GM18951 (cell line): ENCODE measurements around the gene ZNF783.
"Not testable (repeated sequence)": the region's sequence is repeated elsewhere in the genome, so short reads cannot be mapped to it uniquely, and the experiment has no call there.

Source experiments
- POLR2A ChIP-seq: IDR thresholded peaks from 4 replicates; pipeline ENCODE4 v1.6.1; 2011; ENCODE audit warnings: mild to moderate bottlenecking; ENCODE audit not compliant: insufficient read length, insufficient read depth; ENCODE audit errors: extremely low read depth
- in situ Hi-C: fragments of 300-500 bp; cut with MboI; formaldehyde crosslinking; loops from one replicate; pipeline ENCODE4 v1.12.0; 2022; ENCODE audit warnings: low sequenced_read_pairs, mixed read lengths, inconsistent platforms; ENCODE audit not compliant: unreplicated experiment

ZNF783 gene

DNA sequence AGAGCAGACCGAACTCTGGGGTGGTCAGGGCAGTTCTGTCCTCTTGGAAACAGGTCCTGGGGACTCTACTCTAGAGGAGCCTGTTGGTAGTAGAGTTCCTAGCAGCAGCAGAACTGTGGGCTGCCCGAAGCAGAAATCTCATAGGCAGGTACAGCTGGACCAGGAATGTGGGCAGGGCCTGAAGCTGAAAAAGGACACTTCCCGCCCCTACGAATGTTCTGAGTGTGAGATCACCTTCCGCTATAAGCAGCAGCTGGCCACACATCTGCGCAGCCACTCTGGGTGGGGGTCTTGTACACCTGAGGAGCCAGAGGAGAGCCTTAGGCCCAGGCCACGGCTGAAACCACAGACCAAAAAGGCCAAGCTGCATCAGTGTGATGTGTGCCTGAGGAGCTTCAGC is 8.3 kb upstream of the ZNF783 start:
- TF ChIP-seq POLR2A = no peak
- in situ Hi-C loops = no loop called here

- in situ Hi-C loops = no loop called here
- TF ChIP-seq POLR2A = no peak
Observed at GRCh38 chr7:149254181-149254858, 7.7 kb upstream of the ZNF783 start.

DNA sequence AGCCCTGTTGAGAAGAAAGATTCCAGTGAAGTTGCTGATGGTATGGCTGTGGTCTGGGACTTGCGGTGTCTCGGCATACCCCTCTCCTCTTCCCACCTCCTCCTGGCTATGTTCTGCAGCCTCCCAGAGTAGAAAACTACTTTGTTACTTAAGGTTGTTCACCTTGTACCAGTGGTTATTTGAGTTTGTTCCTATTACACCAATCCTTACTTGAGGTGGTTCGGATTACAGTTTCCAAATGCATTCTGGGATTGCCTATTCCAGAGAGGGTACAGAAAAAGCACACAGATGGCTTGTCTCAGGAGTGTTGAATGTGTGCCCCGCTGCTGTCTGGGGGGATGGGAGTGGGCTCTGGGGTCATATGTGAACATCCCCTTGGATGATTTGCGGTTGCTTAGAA is 6.8 kb upstream of the ZNF783 start:
- in situ Hi-C loops = no loop called here

DNA sequence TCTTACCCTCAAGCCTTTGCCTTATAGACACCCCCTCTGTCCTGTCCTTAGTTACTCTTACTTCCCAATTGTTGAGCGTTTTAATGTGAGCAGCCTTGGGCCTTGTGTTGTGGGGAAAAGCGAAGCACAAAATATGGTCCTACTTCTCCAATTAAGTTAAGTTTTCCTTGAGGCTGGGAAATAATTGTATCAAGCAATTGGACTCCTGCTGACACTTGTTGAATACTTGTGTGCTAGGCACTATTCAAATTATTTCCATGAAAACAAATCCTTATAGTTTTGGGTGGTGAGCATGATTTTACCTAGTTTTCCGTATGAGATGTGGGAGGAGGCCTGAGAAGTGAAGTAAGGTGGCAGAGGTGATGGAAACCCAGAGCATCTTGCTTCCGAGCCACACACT is 5.4 kb upstream of the ZNF783 start:
- TF ChIP-seq POLR2A = no peak
- in situ Hi-C loops = no loop called here

More for the DNA sequence above, 6.8 kb upstream of the ZNF783 start:
- no peak for TF ChIP-seq POLR2A

DNA sequence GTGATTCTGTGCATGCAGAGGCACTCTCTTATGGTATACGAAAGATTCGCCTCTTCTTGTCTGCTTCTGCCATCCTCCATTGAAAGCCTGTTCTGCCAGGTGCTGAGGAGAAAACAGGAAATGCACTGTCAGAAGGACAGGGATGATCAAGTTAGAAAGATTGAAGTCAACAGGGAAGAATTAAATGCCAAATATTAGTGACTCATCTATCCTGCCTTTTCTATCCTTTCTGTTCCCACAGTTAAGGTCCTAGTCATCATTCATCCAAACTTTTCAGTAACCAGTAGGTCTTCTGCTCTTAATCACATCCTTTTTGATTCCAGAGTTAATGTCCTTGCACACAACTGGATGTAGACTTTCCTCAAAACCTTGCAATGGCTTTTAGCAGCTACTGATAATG is 4.8 kb upstream of the ZNF783 start:
- TF ChIP-seq POLR2A = no peak
- in situ Hi-C loops = no loop called here

- TF ChIP-seq POLR2A = no peak
Observed at GRCh38 chr7:149261316-149261828, 624 bp upstream of the ZNF783 start.

DNA sequence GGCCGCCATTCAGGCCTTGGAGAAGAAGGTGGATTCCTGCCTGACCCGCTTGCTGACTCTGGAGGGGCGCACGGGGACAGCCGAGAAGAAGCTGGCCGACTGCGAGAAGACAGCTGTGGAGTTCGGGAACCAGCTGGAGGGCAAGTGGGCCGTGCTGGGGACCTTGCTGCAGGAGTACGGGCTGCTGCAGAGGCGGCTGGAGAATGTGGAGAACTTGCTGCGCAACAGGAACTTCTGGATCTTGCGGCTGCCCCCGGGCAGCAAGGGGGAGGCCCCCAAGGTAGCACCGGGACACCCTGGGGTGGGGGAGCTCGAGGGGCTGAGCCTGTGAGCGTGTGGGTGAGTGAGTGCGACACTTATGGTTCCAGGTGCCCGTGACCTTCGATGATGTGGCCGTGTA is 4.5 kb downstream of the ZNF783 start:
- no peak for TF ChIP-seq POLR2A
- in situ Hi-C loops = no loop called here

More at GRCh38 chr7:149261316-149261828, 624 bp upstream of the ZNF783 start:
- in situ Hi-C loops = no loop called here

DNA sequence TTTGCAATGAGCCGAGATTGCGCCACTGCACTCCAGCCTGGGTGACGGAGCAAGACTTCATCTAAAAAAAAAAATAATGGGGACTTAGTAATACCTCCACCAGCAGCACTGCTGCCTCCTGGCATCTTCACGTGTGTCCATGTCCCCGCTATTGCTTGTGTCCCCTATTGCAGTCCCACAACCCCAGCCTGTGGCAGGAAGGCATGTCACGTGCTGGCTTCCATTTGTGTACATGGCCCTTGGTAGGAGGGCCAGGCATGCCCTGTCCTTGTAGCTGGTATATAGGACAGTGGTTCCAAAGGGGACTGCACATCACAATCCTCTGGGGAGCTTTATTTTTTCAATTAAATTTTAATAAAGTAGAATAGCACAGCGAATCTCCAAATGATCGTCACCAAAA is 5.7 kb downstream of the ZNF783 start:
- in situ Hi-C loops = no loop called here
- TF ChIP-seq POLR2A = no peak

- in situ Hi-C loops = not testable (repeated sequence)
Observed at GRCh38 chr7:149274424-149274823, 12.4 kb downstream of the ZNF783 start.

DNA sequence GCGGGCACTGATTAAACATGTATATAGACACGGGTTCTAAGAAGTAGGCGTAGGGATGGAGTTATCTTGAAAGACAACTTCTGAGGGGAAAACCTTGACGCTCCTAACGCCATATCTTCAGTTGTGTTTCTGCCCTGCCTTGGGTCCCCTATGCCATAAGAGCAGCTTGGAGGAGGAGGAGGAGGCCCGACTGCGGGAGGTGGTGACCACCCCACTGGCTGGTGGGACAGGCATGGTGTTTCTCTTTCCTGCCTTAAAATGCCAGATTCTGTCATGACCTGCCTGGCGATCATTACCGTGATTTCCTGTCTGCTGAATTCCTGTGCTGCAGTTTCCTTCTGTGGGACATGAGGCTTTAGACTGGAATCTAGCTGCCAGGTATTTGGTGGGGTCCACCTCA is 15.9 kb downstream of the ZNF783 start:
- in situ Hi-C loops = no loop called here
- TF ChIP-seq POLR2A = no peak

- TF ChIP-seq POLR2A = no peak
- in situ Hi-C loops = no loop called here
Observed at GRCh38 chr7:149278396-149278795, 16.4 kb downstream of the ZNF783 start.

GRCh38 chr7:149279111-149279743 is 17.2 kb downstream of the ZNF783 start:
- TF ChIP-seq POLR2A = no peak
- in situ Hi-C loops = no loop called here

GRCh38 chr7:149280151-149280550 is 18.2 kb downstream of the ZNF783 start:
- no peak for TF ChIP-seq POLR2A
- in situ Hi-C loops = no loop called here
